Measurements from ENCODE around the gene PKP4. TPM values are rescaled to one million over a fixed set of nuclear protein-coding genes. Genes with fewer than 3 reads are reported as not detected.

The PKP4 gene
- total and polyA plus RNA-seq, 2 of the 8 experiments (the other 6 are each of a cell fraction or from before 2014, with no cell fraction given): 48.2 to 88.0 TPM

- peaks cover 0 to 1% of the 10 kb centered on the region in 2 experiments for H4K20me1 ChIP-seq (replicated peaks in 1 of 2; ENCODE audit: control insufficient read depth in 1 of 2, insufficient read depth in 2 of 2, low read length in 2 of 2)
- H3K4ac ChIP-seq (replicated peaks; ENCODE audit: insufficient read length, low read depth, low read length): no peak overlapping the region
- no peak overlapping the region for H3K4me2 ChIP-seq (ENCODE audit: insufficient read depth in 1 of 2, low read depth in 2 of 2, low read length in 2 of 2)
- H3K27ac ChIP-seq (ENCODE audit: low read depth, low read length): no peak overlapping the region
- H3K27me3 ChIP-seq (replicated peaks in 1 of 4; ENCODE audit: control insufficient read depth in 3 of 4, extremely low read depth in 1 of 4, insufficient read depth in 3 of 4, low read length in 3 of 4): no peaks in the 10 kb centered on the region
- no peak overlapping the region for H3K56ac ChIP-seq (replicated peaks; ENCODE audit: insufficient read length, low read depth, low read length)
- no peak overlapping the region for H2AFZ ChIP-seq (ENCODE audit: low read length)
- no peak overlapping the region for H2BK12ac ChIP-seq (ENCODE audit: low read depth, low read length)
- H3K9ac ChIP-seq (replicated peaks in 1 of 4; ENCODE audit: extremely low read depth in 1 of 4, low read depth in 3 of 4, low read length in 3 of 4): no peak overlapping the region
- H3K23ac ChIP-seq (ENCODE audit: insufficient read length): no peak overlapping the region
- H3K79me1 ChIP-seq (ENCODE audit: low read depth, low read length): peaks cover 3% of the 10 kb centered on the region; the same call in 1 of the 2 replicates
- H3K9me3 ChIP-seq (ENCODE audit: insufficient read depth in 2 of 2, low read depth in 1 of 2, low read length in 1 of 2): no peaks in the 10 kb centered on the region
- H3K79me2 ChIP-seq (ENCODE audit: control insufficient read depth in 1 of 2, insufficient read depth in 2 of 2, low read length in 2 of 2): peaks cover 0 to 79% of the 10 kb centered on the region in 2 experiments; a peak in 3 of 4 replicates
- CTCF ChIA-PET (ENCODE audit: partially characterized antibody): interaction anchor here (0.5 kb wide), 1 partner anchor 238 kb away, joined by 3 read pairs; no protein-coding TSS in a partner anchor
- H2BK5ac ChIP-seq (ENCODE audit: low read depth, low read length): no peak overlapping the region
- H2BK15ac ChIP-seq (ENCODE audit: low read length): no peak overlapping the region
- no peak overlapping the region for H4K8ac ChIP-seq (ENCODE audit: extremely low read depth, insufficient read depth, low read length)
- H3K14ac ChIP-seq (ENCODE audit: insufficient read length): no peak overlapping the region
- POLR2A ChIA-PET (ENCODE audit: partially characterized antibody): no interaction called here
- H2AK5ac ChIP-seq (ENCODE audit: low read depth, low read length): no peak overlapping the region
- no peak overlapping the region for H3K18ac ChIP-seq (ENCODE audit: extremely low read depth, low read length)
- no peak overlapping the region for H4K5ac ChIP-seq (ENCODE audit: insufficient read length, low read depth, low read length)
- H3K23me2 ChIP-seq (ENCODE audit: low read depth, low read length): no peaks in the 10 kb centered on the region
- FAIRE-seq (no peak), DNase-seq (ENCODE audit: low read depth in 1 of 2, low spot score in 2 of 2) (no peak)
- no peak overlapping the region for H3K4me3 ChIP-seq (ENCODE audit: extremely low read depth in 1 of 4, insufficient read depth in 2 of 4, low read depth in 3 of 4, low read length in 4 of 4)
- peaks cover 0 to 13% (median 2%) of the 10 kb centered on the region in 4 experiments; a peak in 3 of 7 replicates for H3K4me1 ChIP-seq (replicated peaks in 1 of 4; ENCODE audit: control insufficient read depth in 3 of 4, insufficient read depth in 4 of 4, low read length in 3 of 4)
- H2BK120ac ChIP-seq (replicated peaks; ENCODE audit: low read depth, low read length): no peak overlapping the region
- no peaks in the 10 kb centered on the region for H3K36me3 ChIP-seq (ENCODE audit: control insufficient read depth in 2 of 4, insufficient read depth in 4 of 4, low read length in 3 of 4)
- 84% methylated on average over 5 of the region's 5 CpGs; no CpG with 5 or more reads in 1 of the 2 experiments for WGBS, 2 experiments (ENCODE audit: extremely low coverage in 1 of 2, insufficient coverage in 1 of 2, insufficient read length in 1 of 2, insufficient replicate concordance in 2 of 2, low coverage in 1 of 2, low lambda C conversion rate in 2 of 2, missing lambda C conversion rate in 1 of 2)
- H4K91ac ChIP-seq (replicated peaks; ENCODE audit: insufficient read length, low read length): no peak overlapping the region
- H2BK20ac ChIP-seq (ENCODE audit: low read length): no peak overlapping the region
- TF ChIP-seq CHD2 (IDR thresholded peaks at IDR 0.05; ENCODE audit: low read length) (no peak), EP300 (IDR thresholded peaks at IDR 0.05; ENCODE audit: borderline replicate concordance in 1 of 2, low read depth in 2 of 2, low read length in 2 of 2) (no peak), SP4 (IDR thresholded peaks at IDR 0.05; ENCODE audit: low read length) (no peak), KDM5A (IDR thresholded peaks at IDR 0.05; ENCODE audit: low read length) (no peak), KDM1A (IDR thresholded peaks at IDR 0.05; ENCODE audit: borderline replicate concordance, low read length) (no peak), ATF2 (IDR thresholded peaks at IDR 0.05; ENCODE audit: low read length) (no peak), EGR1 (IDR thresholded peaks at IDR 0.05; ENCODE audit: borderline replicate concordance, low read depth, low read length) (no peak), MAFK (IDR thresholded peaks at IDR 0.05; ENCODE audit: low read depth, low read length) (no peak), SIN3A (conservative IDR thresholded peaks at IDR 0.05 in 1 of 2, IDR thresholded peaks at IDR 0.05 in 1 of 2; ENCODE audit: low read depth in 1 of 2, low read length in 2 of 2) (no peak), TAF7 (optimal IDR thresholded peaks at IDR 0.05; ENCODE audit: borderline replicate concordance, low read depth, low read length) (no peak), HDAC6 (IDR thresholded peaks at IDR 0.05; ENCODE audit: low read depth, low read length) (no peak), SP1 (IDR thresholded peaks at IDR 0.05; ENCODE audit: low read depth, low read length) (no peak)
- TF ChIP-seq, protein P1, sequence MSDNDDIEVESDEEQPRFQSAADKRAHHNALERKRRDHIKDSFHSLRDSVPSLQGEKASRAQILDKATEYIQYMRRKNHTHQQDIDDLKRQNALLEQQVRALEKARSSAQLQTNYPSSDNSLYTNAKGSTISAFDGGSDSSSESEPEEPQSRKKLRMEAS (IDR thresholded peaks at IDR 0.05): no peak
These were observed 57.1 kb downstream of the PKP4 start for GRCh38 chr2:158513841-158514240.
